Parathyroid adenoma (tissue), 2 donors: Measurements from ENCODE around the gene PI16.

Source experiments
- H2AFZ ChIP-seq: fragments of 300-600 bp; sonication (generic); one replicate; pipeline ENCODE4 v1.7.0; 2017; ENCODE audit warnings: antibody characterized with exemption, mild to moderate bottlenecking
- H3K27ac ChIP-seq: fragments of 300-600 bp; sonication (generic); one replicate; pipeline ENCODE4 v1.7.0; 2017
- H3K27me3 ChIP-seq: fragments of 300-600 bp; sonication (generic); one replicate; pipeline ENCODE4 v1.7.0; 2017; ENCODE audit warnings: low read length; ENCODE audit not compliant: control insufficient read depth, insufficient read depth
- H3K36me3 ChIP-seq: fragments of 300-600 bp; sonication (generic); one replicate; pipeline ENCODE4 v1.7.0; 2017; ENCODE audit warnings: low read length; ENCODE audit not compliant: control insufficient read depth, insufficient read depth
- H3K4me1 ChIP-seq: fragments of 300-600 bp; sonication (generic); one replicate; pipeline ENCODE4 v1.7.0; 2017; ENCODE audit warnings: control low read depth
- H3K4me2 ChIP-seq: fragments of 300-600 bp; sonication (generic); one replicate; pipeline ENCODE4 v1.7.0; 2017; ENCODE audit warnings: low read length
- H3K4me3 ChIP-seq: fragments of 300-600 bp; sonication (generic); one replicate; pipeline ENCODE4 v1.7.0; 2017; ENCODE audit warnings: low read depth, low read length
- H3K79me2 ChIP-seq: fragments of 300-600 bp; sonication (generic); one replicate; pipeline ENCODE4 v1.7.0; 2017; ENCODE audit warnings: control low read depth
- H3K9ac ChIP-seq: fragments of 300-600 bp; sonication (generic); one replicate; pipeline ENCODE4 v1.7.0; 2017; ENCODE audit warnings: mild to moderate bottlenecking
- H3K9me3 ChIP-seq: fragments of 300-600 bp; sonication (generic); one replicate; pipeline ENCODE4 v1.7.0; 2017; ENCODE audit warnings: low read length; ENCODE audit not compliant: control insufficient read depth
- CTCF ChIP-seq: fragments of 300-600 bp; sonication (generic); IDR thresholded peaks from one replicate; pipeline ENCODE4 v1.7.0; 2017; ENCODE audit warnings: antibody characterized with exemption, mild to moderate bottlenecking
- donor health status: primary hyperparathyroidism.

Gene PI16

GRCh38 chr6:36984581-36985416, 30.3 kb downstream of the PI16 start:
- H3K4me3 ChIP-seq, result peak overlapping the region; percentile 95
- H3K27ac ChIP-seq, result peak overlapping the region; percentile 89
- peaks cover 41% of the 10 kb centered on the region for H3K4me1 ChIP-seq
- H3K9me3 ChIP-seq, result no peaks in the 10 kb centered on the region
- H3K27me3 ChIP-seq, result no peaks in the 10 kb centered on the region
- no peak overlapping the region for H2AFZ ChIP-seq
- H3K4me2 ChIP-seq, result peak overlapping the region; percentile 75
- TF ChIP-seq CTCF, result no peak
- H3K36me3 ChIP-seq, result no peaks in the 10 kb centered on the region
- peak overlapping the region; percentile 98 for H3K9ac ChIP-seq
- H3K79me2 ChIP-seq, result peaks cover 50% of the 10 kb centered on the region

- H3K27ac ChIP-seq, result peak overlapping the region; percentile 89
- no peaks in the 10 kb centered on the region for H3K27me3 ChIP-seq
- H3K4me3 ChIP-seq, result peak overlapping the region; percentile 95
- no peaks in the 10 kb centered on the region for H3K9me3 ChIP-seq
- H3K4me1 ChIP-seq, result peaks cover 38% of the 10 kb centered on the region
- peak overlapping the region; percentile 67 for H2AFZ ChIP-seq
- H3K4me2 ChIP-seq, result peak overlapping the region; percentile 75
- H3K79me2 ChIP-seq, result peaks cover 49% of the 10 kb centered on the region
- no peaks in the 10 kb centered on the region for H3K36me3 ChIP-seq
- TF ChIP-seq CTCF, result no peak
- H3K9ac ChIP-seq, result peak overlapping the region; percentile 98
Observed at GRCh38 chr6:36985417-36985807, 30.9 kb downstream of the PI16 start.

GRCh38 chr6:36985808-36986703, 31.5 kb downstream of the PI16 start, which contains the start of gene MTCH1:
Gene MTCH1 (minus strand): TSS chr6:36986196. CDS start chr6:36986173, 23 bp downstream.
- no peaks in the 10 kb centered on the region for H3K9me3 ChIP-seq
- H3K4me2 ChIP-seq, result peak within 1 kb of the TSS; percentile 75
- H3K4me1 ChIP-seq, result peaks cover 32% of the 10 kb centered on the region
- H2AFZ ChIP-seq, result peak within 1 kb of the TSS; percentile 67
- no peaks in the 10 kb centered on the region for H3K27me3 ChIP-seq
- H3K79me2 ChIP-seq, result peaks cover 44% of the 10 kb centered on the region
- TF ChIP-seq CTCF, result peak; percentile 3
- peak within 1 kb of the TSS; percentile 98 for H3K9ac ChIP-seq
- peak within 1 kb of the TSS; percentile 89 for H3K27ac ChIP-seq
- H3K4me3 ChIP-seq, result peak within 1 kb of the TSS; percentile 95
- H3K36me3 ChIP-seq, result no peaks in the 10 kb centered on the region

- peak overlapping the region; percentile 75 for H3K4me2 ChIP-seq
- H3K9me3 ChIP-seq, result no peaks in the 10 kb centered on the region
- no peaks in the 10 kb centered on the region for H3K27me3 ChIP-seq
- H3K36me3 ChIP-seq, result no peaks in the 10 kb centered on the region
- TF ChIP-seq CTCF, result no peak
- H3K9ac ChIP-seq, result peak overlapping the region; percentile 98
- peak overlapping the region; percentile 95 for H3K4me3 ChIP-seq
- H2AFZ ChIP-seq, result peak overlapping the region; percentile 67
- H3K4me1 ChIP-seq, result peaks cover 27% of the 10 kb centered on the region
- peak overlapping the region; percentile 89 for H3K27ac ChIP-seq
- H3K79me2 ChIP-seq, result peaks cover 41% of the 10 kb centered on the region
Observed at GRCh38 chr6:36986704-36987047, 32.1 kb downstream of the PI16 start.
